Suppressor macrophage treated with lipopolysaccharide for 1 hour (primary cell): ENCODE data around the gene TAB2.

Experiments
- DNase-seq, 3 donors: peaks; one replicate each; pipeline ENCODE4 v3.0.0-alpha.2; 2020 to 2022

The TAB2 gene, protein sequence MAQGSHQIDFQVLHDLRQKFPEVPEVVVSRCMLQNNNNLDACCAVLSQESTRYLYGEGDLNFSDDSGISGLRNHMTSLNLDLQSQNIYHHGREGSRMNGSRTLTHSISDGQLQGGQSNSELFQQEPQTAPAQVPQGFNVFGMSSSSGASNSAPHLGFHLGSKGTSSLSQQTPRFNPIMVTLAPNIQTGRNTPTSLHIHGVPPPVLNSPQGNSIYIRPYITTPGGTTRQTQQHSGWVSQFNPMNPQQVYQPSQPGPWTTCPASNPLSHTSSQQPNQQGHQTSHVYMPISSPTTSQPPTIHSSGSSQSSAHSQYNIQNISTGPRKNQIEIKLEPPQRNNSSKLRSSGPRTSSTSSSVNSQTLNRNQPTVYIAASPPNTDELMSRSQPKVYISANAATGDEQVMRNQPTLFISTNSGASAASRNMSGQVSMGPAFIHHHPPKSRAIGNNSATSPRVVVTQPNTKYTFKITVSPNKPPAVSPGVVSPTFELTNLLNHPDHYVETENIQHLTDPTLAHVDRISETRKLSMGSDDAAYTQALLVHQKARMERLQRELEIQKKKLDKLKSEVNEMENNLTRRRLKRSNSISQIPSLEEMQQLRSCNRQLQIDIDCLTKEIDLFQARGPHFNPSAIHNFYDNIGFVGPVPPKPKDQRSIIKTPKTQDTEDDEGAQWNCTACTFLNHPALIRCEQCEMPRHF

DNA sequence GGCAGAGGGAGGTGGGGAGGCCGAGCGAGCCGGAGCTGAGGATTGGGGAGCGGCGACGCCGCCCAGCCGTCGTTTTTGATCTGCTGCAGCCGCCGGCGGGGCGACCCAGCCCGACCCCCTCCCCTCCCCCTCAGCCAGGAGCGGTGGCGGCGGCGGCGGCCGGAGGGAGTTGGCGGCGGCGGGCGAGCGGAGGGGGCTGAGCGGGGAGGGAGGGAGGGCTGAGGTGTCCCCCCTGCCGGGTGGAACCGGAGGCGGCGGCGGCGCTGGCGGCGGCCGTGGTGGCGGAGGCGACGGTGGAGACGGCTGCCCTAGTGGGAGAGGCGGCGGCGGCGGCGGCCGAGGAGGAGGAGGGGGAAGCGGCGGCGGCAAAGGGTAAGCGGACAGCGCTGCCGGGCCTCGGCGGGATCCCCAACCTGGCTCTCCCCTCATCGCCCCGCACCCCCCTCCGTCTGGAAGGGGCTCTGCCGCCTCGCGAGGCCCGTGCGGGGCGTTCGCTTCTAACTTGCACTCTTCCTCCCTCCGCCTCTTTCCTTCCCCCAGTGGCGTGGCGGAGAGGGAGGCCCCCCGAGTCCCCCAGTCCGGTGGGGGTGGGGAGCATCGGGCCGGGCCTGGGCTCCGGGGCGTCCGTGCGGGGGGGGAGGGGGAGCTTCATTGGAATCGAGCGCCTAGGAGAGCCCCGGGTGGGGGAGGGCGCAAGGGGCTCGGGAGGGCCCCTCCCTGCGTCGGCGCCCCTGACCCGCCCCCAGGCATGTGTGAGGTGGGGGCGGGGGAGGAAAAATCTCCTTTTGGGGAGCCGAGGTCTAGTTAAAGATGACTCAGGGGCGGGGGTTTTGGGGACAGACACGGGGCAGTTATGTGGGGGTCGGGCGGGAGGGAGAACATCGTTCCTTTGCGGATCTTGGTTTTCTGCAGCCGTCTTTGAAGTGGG, at the start of gene TAB2:
TAB2 (plus strand) TSS at position 69 of the 928 bp plus-strand sequence. CDS start 52,286 bp downstream, outside the sequence.
- peak; percentile 77 to 96 (median 89) for DNase-seq

DNA sequence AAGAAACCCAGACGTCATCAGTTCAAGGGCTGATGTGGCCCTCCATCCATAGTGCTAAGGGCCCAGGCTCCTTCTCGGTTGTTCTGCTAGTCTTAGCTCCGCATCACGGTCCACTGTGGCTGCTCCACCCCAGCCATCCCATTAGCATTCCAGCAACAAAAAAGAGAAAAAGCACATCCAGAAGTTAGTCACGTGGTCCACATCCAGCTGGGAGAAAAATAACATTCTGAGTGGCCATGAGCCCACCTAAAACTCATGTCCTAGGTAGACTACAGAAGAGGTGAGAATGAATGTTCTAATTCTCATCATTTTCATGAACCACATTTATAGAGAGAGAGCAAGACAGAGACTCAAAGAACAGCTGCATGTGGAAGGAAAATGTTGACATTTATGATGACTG, 49.4 kb upstream of the TAB2 start:
- no peak for DNase-seq

DNA sequence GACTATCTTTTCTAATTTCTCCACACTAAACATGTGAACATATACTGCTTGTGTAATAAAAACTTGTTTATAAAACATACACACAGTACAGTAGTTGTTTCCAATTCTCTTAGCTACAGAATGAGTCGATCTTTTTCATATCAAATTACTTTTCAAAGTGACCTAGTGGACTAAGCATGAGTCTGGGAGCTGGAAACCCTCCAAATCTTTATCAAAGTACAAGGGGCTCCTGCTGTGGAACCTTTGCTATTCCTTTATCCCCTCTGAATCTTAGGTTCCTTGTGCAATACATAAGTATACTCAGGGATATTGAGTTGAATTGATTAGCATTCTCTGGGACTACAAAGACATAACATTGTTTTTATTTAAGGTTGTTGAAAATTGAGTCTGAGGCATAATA, 48.7 kb upstream of the TAB2 start:
- DNase-seq = no peak

DNA sequence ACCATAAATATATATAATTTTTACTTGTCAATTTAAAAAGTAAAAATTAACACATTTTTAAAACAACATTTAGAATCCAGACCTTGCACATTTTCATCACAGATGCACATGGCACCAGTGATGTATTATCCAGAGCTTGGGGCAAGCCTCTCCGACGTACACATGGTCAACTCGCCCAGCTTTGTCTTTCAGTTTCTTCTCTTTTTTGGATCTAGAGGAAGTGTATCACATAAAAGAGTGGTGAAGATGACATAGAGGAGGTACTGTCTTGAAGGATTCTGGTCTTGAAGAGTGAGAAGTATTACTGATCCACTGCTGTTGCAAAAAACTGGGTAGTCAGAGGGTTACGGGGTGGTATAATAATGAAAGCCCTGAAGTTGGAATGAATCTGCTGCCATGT, 46.9 kb upstream of the TAB2 start:
- peak; percentile 44 to 71 (median 62) for DNase-seq

DNA sequence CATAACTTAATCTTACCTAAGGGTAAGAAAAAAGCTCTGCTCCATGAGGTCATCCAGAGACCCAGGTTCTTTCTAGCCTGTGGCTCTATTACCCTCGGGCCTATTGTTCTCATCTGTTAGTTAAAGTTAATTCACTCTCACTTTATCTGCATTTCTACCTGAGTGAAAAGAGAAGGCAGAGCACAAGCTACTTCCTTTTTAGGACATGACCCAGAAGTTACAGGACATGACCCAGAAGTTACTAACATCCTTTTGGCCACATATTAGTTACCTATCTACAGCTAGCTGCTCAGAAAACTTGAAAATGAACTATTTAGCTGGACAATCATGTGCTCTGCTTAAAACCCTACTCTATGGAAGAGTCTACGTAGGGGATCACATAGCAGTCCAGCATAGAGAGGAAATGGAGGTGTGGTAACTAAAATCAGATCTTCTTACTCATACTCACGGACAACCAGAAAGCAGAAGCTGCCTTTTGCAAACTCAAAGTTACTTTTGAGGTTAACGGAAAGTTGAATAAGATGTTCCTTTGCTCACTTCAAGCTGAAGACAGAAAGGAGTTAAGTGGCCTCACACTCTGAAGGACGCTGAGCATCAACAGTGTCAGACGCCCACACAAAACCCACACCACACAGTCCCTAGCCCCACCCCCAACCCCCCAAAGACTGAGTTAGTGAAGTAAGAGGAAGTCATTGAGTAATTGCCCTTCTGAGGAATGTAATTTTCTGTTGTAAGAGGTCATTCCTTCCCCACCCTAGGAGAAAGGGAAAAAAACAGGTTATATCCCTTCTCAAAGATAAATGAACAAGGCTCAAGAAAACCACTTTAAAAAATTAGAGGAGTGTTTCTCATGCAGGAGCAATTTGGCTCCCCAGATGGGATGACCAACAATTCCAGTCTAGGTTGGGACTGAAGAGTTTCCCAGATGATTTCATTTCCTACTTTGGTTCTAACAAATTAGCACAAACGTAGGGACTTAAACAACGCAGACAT, 45.9 kb upstream of the TAB2 start:
- peak; percentile 82 to 89 (median 88) for DNase-seq

DNA sequence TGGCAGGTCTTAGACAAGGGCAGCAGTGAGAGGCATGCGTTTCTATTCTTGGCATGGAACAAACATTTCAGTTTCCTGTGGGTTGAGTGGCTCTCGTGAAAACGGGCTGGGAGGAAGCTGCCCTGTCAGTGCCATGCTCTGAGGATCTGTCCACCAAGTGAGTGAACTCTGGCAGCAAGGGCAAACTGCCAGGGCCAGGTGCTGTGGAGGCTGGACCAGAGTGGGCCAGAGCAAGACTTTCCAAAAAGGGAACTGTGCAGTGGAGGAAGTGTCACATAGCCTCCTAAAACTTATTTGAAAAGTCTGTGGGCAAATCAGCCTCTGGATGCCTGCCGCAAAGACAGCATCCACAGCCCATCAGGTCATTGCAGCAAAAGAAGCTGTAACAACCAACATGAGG, 44.2 kb upstream of the TAB2 start:
- peak in 1 of 3 donors; percentile 23 for DNase-seq

DNA sequence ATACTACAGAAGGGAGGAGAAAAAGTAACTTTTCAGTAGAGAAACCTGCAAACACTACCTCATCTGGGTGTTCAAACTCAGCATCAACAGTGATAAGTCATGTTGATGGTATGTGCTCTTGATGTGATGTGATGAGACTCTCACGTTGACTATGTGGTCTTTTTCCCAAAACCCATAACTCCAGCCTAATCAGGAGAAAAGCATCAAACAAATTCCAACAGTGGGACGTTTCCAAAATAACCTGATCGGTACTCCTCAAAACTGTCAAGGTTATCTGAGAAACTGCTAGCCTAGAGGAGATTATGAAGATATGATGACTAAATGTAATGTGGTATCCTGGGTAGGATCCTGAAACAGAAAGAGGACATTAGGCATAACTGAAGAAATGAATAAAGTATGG, 41.9 kb upstream of the TAB2 start:
- no peak for DNase-seq

DNA sequence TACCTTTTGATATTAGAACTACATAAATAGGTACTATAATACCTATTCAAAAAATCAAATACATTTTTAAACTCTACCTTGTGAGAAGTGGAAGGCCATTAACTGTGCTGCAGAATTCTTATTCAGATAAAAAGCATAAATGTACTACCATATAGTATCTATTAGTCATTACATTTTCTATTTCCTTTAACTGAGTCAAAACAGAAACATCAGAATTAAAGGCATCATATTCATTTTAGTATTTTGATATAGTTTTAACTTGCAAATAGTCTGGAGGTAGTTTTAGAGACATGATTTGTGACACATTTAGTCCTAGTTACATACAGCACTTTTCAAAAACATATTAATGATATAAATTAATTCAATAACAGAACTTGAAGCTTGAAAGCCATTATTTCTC, 39.9 kb upstream of the TAB2 start:
- no peak for DNase-seq

DNA sequence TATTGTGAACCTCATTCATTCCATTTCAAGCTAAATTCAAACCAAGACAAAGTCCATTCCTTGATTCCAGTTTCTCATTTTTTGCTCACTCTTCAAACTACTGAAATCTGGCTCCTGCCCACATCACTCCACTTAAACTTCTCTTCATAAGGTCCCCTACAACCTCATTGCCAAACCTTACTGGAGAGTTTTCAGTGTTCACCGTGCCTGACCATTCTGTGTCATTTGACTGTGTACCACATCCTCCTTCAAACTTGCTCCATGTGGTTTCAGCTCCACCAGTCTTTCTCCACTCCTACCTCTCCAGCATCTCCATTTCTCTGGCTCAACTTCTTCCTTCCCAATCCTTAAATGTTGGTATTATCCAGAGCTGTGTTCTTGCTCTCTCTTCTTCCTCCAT, 38.5 kb upstream of the TAB2 start:
- DNase-seq = no peak

DNA sequence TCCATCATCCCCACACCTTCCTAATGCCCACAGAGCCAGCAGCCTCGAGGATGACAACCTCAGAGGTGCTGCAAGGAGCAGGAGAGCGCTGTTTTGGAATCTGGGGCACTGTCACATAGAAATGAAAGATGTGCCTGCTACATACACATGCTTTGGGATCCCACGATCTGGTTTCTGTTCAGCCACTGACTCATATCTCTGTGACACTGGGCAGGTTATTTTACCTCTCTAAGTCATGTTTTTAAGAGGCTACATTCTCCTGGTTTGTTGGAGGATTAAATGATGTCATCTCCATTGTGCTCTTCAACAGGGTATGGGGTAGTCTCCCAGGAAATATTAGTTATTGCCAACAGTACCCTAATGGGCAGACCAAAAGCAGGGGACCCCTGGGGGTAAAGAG, 32.6 kb upstream of the TAB2 start:
- no peak for DNase-seq

DNA sequence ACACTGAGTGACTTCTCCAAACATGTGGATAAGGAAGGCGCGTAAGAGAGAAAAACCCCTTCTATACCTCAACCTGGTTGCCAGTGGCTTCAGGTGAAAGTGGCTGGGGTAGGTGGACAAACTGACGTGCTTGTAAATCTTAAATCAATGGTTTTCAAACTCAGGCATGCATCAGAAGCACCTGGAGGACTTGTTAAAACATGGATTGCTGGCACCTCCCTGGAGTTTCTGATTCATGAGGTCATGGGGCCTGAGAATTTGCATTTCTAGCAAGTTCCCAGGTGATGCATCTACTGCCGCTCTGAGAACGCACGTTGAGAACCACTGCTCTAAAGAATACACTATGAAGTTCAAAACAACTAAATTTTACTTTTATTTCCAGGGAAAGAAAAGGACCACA, 31.9 kb upstream of the TAB2 start:
- no peak for DNase-seq

DNA sequence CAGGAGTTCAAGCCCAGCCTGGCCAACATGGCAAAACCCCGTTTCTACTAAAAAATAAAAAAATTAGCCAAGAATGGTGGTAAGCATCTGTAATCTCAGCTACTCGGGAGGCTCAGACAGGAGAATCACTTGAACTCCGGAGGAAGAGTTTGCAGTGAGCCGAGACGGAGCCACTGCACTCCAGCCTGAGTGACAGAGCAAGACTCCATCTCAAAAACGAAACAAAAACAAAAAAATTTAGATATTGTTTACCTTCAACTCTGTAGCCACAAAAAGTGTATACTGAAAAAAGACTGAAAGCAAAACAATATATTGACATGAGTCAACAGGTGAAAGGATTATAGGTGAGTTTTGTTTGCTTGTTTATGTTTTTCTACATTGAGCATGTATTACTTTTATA, 30.6 kb upstream of the TAB2 start:
- no peak for DNase-seq

DNA sequence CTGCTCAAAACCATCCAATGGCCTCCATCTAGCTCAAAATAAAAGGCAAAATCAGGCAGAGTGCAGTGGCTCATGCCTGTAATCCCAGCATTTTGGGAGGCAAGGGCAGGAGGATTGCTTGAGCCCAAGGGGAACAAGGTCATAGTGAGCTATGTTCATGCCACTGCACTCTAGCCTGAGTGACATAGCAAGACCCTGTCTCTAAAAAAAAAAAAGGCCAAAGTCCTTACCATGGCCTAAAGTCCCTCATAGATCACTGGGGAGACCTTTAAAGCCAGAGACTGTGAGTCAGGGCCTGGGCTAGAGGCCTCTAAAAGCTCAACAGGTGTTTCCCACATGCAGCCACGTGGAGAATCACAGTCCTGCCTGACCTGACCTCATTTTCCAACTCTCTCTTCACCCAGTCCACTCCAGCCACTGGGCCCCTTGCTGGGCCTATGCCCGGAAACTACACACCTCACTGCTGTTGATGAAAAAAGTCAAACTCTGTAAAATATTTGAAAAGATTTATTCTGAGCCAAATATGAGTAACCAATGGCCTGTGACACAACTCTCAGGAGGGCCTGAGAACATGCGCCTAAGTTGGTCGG, 28.2 kb upstream of the TAB2 start:
- DNase-seq = no peak

DNA sequence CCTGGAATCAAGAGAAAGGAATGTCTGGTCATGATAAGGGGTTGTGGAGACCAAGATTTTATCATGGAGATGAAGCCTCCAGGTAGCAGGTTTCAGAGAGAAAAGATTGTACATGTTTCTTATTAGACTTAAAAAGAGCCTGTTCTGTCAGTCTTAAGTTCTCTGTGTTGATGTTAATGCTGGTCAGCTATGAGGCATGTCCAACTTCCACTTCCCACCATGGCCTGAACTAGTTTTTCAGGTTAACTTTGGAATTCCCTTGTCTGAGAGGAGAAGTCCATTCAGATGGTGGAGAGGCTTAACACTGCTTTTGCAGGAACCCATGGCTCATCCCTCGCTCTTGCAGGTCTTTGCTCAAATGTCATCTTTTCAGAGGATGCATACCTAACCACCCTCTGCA, 27.5 kb upstream of the TAB2 start:
- no peak for DNase-seq

DNA sequence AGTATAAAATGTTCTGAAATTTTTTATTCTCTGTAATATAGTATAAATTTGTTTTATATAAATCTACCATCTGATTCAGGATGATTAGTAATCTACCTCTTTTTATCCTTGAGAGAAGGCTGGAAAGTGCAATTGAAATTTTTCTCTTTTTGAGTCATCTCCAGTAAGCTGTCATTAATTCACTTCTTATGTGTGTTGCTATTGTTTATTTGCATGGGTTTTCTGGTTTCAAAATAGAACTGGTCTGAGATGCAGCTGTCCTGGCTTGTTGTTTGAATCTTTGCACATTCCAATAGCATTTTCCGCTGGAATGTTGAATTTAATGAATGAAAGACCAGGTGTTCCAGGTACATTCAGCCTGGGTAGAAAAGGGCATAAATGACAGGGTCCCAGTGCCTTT, 24.3 kb upstream of the TAB2 start:
- no peak for DNase-seq

DNA sequence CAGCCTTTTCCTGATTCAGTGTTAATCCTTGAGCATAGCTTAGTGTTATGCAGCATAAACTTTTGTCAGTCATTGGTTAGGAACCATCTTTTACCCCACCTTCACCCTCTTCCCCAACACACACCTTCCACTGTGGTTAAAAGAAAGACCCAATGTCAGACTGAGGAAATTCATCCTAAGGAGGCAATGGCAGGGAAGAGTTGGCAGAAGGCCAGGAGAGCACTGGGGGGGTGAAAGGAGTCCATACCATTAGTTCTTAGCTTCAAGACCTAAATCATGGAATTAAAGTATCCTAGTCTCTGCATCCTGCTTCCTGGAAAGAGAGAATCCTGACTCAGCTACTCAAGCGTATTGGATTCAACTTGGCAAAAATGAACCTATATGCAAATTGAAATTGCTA, 16.9 kb upstream of the TAB2 start:
- DNase-seq = no peak

DNA sequence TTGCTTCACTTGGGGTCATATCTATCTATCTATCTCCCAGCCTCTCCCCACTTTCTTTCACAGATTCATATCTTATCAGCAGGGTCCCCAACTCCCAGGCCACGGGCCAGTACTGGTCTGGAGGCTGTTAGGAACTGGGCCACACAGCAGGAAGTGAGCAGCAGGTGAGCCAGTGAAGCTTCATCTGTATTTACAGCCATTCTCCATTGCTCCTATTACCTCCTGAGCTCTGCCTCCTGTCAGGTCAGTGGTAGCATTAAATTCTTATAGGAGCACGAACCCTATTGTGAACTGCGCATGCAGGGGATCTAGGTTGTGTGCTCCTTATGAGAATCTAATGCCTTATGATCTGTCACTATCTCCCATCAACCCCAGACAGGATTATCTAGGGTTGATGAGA, 14.8 kb upstream of the TAB2 start:
- no peak for DNase-seq

DNA sequence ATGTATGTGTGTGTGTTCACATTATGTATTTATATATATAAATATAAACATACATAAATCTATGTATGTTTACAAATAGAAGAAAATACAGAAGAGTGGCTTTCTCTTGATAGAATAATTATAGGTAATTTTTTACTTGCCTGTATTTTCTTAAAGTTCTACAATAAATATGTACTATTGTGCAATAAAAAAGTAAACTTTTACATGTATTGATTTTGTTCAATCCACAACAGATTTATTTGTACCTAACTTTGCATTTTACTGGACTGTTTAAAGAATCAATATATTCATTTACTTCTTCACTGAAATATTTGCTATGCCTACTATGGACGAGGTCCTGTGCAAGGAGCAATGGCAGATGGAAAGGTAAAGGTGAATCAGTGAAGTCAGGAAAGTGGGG, 14.0 kb upstream of the TAB2 start:
- no peak for DNase-seq

DNA sequence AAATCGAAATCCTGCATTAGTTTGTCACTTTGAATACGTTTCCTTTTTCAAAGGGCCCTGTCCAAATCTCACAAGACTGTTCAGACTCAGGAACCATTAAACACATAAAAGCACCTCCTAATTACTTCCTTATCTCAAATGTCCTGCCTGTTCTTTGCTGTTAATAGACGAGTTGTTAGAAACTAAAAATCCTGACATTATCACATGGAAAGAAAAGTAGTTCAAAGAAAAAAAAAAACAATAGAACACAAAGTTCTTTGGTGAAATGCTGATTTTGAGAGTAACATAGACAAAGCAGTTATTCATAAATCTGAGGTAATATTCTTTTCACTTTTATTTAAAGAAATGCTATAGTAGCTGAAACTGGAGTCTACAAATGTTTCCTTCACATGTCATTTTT, 12.1 kb upstream of the TAB2 start:
- no peak for DNase-seq

DNA sequence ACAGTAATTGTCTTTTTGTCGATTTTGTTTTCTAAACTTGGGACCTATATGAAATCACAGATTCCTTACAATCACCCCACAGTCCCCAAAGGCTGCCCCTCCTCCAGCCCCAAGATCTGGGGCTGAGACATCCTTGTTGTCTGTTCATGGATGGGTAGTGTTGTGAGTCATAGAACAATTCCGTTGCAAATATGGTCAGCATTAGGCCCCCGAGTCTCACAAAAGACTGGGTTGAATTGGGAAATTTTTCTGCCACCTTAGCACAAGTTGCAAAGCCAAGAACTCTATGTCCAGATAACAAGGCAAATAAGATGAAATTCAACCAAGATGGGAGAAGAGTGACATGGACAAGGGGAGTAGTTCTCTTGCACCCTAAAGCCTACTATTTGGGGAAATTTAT, 10.5 kb upstream of the TAB2 start:
- DNase-seq = peak in 1 of 3 donors; percentile 42

DNA sequence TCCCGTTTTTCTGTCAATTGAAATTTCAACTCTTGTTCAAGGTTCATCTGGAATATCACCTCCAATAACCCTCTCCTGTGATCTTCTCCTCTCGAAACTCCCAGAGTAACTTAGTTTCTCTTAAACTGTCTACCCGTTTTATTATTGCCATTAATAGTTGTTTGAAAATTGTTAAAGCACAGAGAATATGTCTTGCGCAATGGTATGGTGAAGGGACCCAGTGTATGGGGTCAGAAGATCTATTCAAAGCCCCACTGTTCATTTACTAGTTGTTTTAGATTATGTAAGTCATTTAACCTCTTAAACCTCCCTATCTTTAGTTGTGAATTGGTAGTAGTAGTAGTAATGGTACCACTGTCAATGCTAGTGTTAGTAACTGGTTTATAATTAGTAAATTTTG, 6.2 kb upstream of the TAB2 start:
- no peak for DNase-seq

DNA sequence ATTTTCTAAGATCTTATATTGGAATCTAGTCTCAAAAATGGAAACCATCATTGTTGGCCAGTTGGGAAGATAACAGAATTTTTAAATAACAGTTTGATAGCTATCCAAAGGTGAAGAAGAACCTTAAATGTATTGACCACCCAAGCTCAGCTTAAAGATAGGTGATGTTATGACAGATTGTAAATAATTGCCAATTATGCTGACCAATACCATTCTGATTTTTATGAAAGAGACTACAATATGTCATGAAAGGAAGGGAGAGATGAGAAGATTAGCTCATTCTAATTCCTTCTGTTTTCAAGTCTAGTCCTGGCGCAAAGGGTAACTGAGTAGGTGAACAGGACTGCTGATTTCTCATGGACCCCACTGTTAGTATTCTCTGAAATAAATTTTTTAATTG, 5.7 kb upstream of the TAB2 start:
- DNase-seq = no peak
